Caco-2 (cell line): ENCODE data around the gene FITM1. TPM values are rescaled to one million over a fixed set of nuclear protein-coding genes. Genes with fewer than 3 reads are reported as not detected.

Experiments used
- BruUV-seq: library from RNA; stranded (reverse); fragments of 400-500 nt; replicated peaks from 2 replicates; lab custom pipeline; 2021; lab: Mats Ljungman, UMichigan
- CTCF ChIA-PET: fragments of 300-600 bp; sonication (Branson Sonifier 250); formaldehyde crosslinking; loops from one replicate; lab custom pipeline; 2022; ENCODE audit warnings: antibody characterized with exemption; lab: Charles Lee
- POLR2A ChIA-PET: fragments of 300-600 bp; sonication (Branson Sonifier 250); formaldehyde crosslinking; loops from one replicate; lab custom pipeline; 2022; ENCODE audit warnings: antibody characterized with exemption; lab: Charles Lee
- DNase-seq, 2 experiments: peaks; one replicate each; pipeline versions ENCODE4 v3.0.0 to v3.0.0-alpha.2; 2020 to 2022
- H3K27me3 ChIP-seq: replicated peaks from 2 replicates; pipeline ENCODE4 v1.6.0; 2011; ENCODE audit warnings: low read length; ENCODE audit not compliant: control insufficient read depth, insufficient read depth
- H3K36me3 ChIP-seq: 2 replicates; pipeline ENCODE4 v1.5.1; 2011; ENCODE audit warnings: low read length; ENCODE audit not compliant: control insufficient read depth, insufficient read depth
- H3K4me1 ChIP-seq: fragments of 250-450 bp; sonication (Bioruptor Pico); 2 replicates; pipeline ENCODE4 v1.5.1; 2020; ENCODE audit warnings: mild to moderate bottlenecking
- H3K4me3 ChIP-seq: 2 replicates; pipeline ENCODE4 v1.5.1; 2011; ENCODE audit warnings: low read depth, mild to moderate bottlenecking, control low read depth, low read length
- H3K9me3 ChIP-seq: fragments of 250-450 bp; sonication (Bioruptor Pico); 2 replicates; pipeline ENCODE4 v1.5.1; 2020; ENCODE audit warnings: mild to moderate bottlenecking, moderate library complexity
- H3K27ac Mint-ChIP-seq: one replicate; pipeline ENCODE4 v1.8.0; 2022; ENCODE audit warnings: mixed read lengths; ENCODE audit not compliant: unreplicated experiment
- H3K27me3 Mint-ChIP-seq: one replicate; pipeline ENCODE4 v1.8.0; 2022; ENCODE audit warnings: mixed read lengths; ENCODE audit not compliant: insufficient read depth, unreplicated experiment
- H3K36me3 Mint-ChIP-seq: one replicate; pipeline ENCODE4 v1.8.0; 2022; ENCODE audit warnings: mild to moderate bottlenecking, mixed read lengths; ENCODE audit not compliant: insufficient read depth, unreplicated experiment
- H3K4me1 Mint-ChIP-seq: one replicate; pipeline ENCODE4 v1.8.0; 2022; ENCODE audit warnings: low read depth, mixed read lengths; ENCODE audit not compliant: unreplicated experiment
- H3K4me3 Mint-ChIP-seq: one replicate; pipeline ENCODE4 v1.8.0; 2022; ENCODE audit warnings: mild to moderate bottlenecking, moderate library complexity, mixed read lengths; ENCODE audit not compliant: unreplicated experiment
- H3K9me3 Mint-ChIP-seq: one replicate; pipeline ENCODE4 v1.8.0; 2022; ENCODE audit warnings: mixed read lengths; ENCODE audit not compliant: unreplicated experiment
- CTCF ChIP-seq, 2 experiments: fragments of 200-600 bp in 1 of 2; IDR thresholded peaks; 1 replicate in 1 of 2; 2 replicates in 1 of 2; pipeline versions ENCODE4 v1.5.1 to v1.8.0; 2011 to 2022; ENCODE audit warnings: antibody characterized with exemption in 1 of 2, control low read depth in 1 of 2, inconsistent platforms in 1 of 2, low read depth in 1 of 2, low read length in 1 of 2, mild to moderate bottlenecking in 1 of 2, moderate library complexity in 1 of 2; ENCODE audit not compliant: insufficient read depth in 1 of 2, severe bottlenecking in 1 of 2, unreplicated experiment in 1 of 2
- intact Hi-C: fragments of 100-400 bp; cut with micrococcal nuclease; formaldehyde crosslinking; loops from one replicate; pipeline ENCODE4 v1.10.0; 2022; ENCODE audit not compliant: unreplicated experiment
- total RNA-seq: library from RNA; stranded (reverse); gene quantifications from 2 replicates; pipeline ENCODE4 v1.2.3, GENCODE V29; 2022

The FITM1 gene
- total RNA-seq, 1 experiment from 2014 or later, result 0.39 TPM

DNA sequence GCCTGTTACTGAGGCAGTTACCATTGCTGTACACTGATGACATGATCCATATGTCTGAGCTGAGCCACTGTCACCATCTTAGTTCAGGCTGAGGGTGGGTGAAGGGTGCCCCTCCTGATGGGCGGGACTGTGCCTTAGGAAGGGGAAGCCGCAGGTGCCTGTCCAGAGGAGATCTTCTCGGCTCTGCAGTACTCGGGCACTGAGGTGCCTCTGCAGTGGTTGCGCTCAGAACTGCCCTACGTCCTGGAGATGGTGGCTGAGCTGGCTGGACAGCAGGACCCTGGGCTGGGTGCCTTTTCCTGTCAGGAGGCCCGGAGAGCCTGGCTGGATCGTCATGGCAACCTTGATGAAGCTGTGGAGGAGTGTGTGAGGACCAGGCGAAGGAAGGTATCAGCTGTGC is 20.5 kb downstream of the FITM1 start:
- intact Hi-C loops, result no loop called here
- no peak for TF ChIP-seq CTCF (IDR thresholded peaks at IDR 0.05; ENCODE audit: insufficient read depth in 1 of 2, low read depth in 1 of 2, low read length in 1 of 2, severe bottlenecking in 1 of 2, unreplicated experiment in 1 of 2)
- no peak overlapping the region for H3K4me3 Mint-ChIP-seq
- Histone ChIP-seq H3K9me3 (no peaks in the 10 kb centered on the region), H3K36me3 (peaks cover 4% of the 10 kb centered on the region; the same call in 1 of the 2 replicates), H3K4me1 (peaks cover 6% of the 10 kb centered on the region), H3K27me3 (no peaks in the 10 kb centered on the region), H3K4me3 (no peak overlapping the region)
- H3K27me3 Mint-ChIP-seq, result no peaks in the 10 kb centered on the region
- no peaks in the 10 kb centered on the region for H3K4me1 Mint-ChIP-seq
- no TSS peak for BruUV-seq
- H3K27ac Mint-ChIP-seq, result no peak overlapping the region
- ChIA-PET POLR2A (interaction anchor here (1.0 kb wide), 1 partner anchor 10 kb away, joined by 5 read pairs; the partner anchor contains the start of gene EMC9), CTCF (no interaction called here)
- peaks cover 69% of the 10 kb centered on the region for H3K36me3 Mint-ChIP-seq
- DNase-seq, result no peak
- H3K9me3 Mint-ChIP-seq, result no peaks in the 10 kb centered on the region

DNA sequence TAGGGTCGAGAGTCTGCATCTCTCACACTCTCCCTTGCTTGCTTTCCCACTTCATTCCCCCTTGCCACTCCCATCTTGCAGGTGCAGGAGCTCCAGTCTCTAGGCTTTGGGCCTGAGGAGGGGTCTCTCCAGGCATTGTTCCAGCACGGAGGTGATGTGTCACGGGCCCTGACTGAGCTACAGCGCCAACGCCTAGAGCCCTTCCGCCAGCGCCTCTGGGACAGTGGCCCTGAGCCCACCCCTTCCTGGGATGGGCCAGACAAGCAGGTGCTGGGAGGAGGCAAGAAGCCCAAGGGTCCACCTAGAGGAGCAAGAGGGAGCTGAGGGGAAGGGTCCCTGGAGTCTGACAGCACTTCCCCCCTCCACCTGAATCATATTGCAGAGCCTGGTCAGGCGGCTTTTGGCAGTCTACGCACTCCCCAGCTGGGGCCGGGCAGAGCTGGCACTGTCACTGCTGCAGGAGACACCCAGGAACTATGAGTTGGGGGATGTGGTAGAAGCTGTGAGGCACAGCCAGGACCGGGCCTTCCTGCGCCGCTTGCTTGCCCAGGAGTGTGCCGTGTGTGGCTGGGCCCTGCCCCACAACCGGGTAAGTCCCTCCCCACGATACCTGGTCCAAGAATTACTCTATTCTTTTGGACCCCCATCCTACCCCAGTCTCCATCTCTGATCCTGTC is 21.1 kb downstream of the FITM1 start:
- no TSS peak for BruUV-seq
- ChIA-PET POLR2A (interaction anchor here (1.0 kb wide), 1 partner anchor 11 kb away, joined by 5 read pairs; the partner anchor contains the start of gene EMC9), CTCF (interaction anchor here (0.6 kb wide), 1 partner anchor 38 kb away, joined by 3 read pairs; no protein-coding TSS in a partner anchor)
- no peaks in the 10 kb centered on the region for H3K27me3 Mint-ChIP-seq
- Histone ChIP-seq H3K4me3 (no peak overlapping the region), H3K4me1 (peaks cover 6% of the 10 kb centered on the region), H3K36me3 (peaks cover 4% of the 10 kb centered on the region; the same call in 1 of the 2 replicates), H3K27me3 (no peaks in the 10 kb centered on the region), H3K9me3 (no peaks in the 10 kb centered on the region)
- no peak overlapping the region for H3K4me3 Mint-ChIP-seq
- no peaks in the 10 kb centered on the region for H3K9me3 Mint-ChIP-seq
- H3K27ac Mint-ChIP-seq, result no peak overlapping the region
- H3K4me1 Mint-ChIP-seq, result no peaks in the 10 kb centered on the region
- no peak for DNase-seq
- peaks cover 66% of the 10 kb centered on the region for H3K36me3 Mint-ChIP-seq
- intact Hi-C loops, result no loop called here
- TF ChIP-seq CTCF (IDR thresholded peaks at IDR 0.05; ENCODE audit: insufficient read depth in 1 of 2, low read depth in 1 of 2, low read length in 1 of 2, severe bottlenecking in 1 of 2, unreplicated experiment in 1 of 2), result no peak

DNA sequence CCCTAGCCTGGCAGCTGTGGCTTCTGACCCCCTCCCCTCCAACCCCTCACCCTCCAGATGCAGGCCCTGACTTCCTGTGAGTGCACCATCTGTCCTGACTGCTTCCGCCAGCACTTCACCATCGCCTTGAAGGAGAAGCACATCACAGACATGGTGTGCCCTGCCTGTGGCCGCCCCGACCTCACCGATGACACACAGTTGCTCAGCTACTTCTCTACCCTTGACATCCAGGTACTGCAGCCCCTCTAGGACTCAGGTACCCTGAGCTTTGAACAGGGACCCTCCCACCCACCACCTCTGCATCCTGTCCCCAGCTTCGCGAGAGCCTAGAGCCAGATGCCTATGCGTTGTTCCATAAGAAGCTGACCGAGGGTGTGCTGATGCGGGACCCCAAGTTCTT is 24.6 kb downstream of the FITM1 start:
- no peak overlapping the region for H3K27ac Mint-ChIP-seq
- no peak for TF ChIP-seq CTCF (IDR thresholded peaks at IDR 0.05; ENCODE audit: insufficient read depth in 1 of 2, low read depth in 1 of 2, low read length in 1 of 2, severe bottlenecking in 1 of 2, unreplicated experiment in 1 of 2)
- ChIA-PET CTCF (no interaction called here), POLR2A (interaction anchor here (0.7 kb wide), 1 partner anchor 116 kb away, joined by 3 read pairs; the partner anchor contains the start of gene RABGGTA)
- Histone ChIP-seq H3K4me3 (no peak overlapping the region), H3K4me1 (no peaks in the 10 kb centered on the region; the same call in 1 of the 2 replicates), H3K36me3 (peaks cover 1% of the 10 kb centered on the region; the same call in 1 of the 2 replicates), H3K27me3 (no peaks in the 10 kb centered on the region), H3K9me3 (no peaks in the 10 kb centered on the region)
- no peaks in the 10 kb centered on the region for H3K27me3 Mint-ChIP-seq
- BruUV-seq, result no TSS peak
- H3K9me3 Mint-ChIP-seq, result no peaks in the 10 kb centered on the region
- no peaks in the 10 kb centered on the region for H3K4me1 Mint-ChIP-seq
- DNase-seq, result no peak
- intact Hi-C loops, result no loop called here
- no peak overlapping the region for H3K4me3 Mint-ChIP-seq
- peaks cover 63% of the 10 kb centered on the region for H3K36me3 Mint-ChIP-seq
